ENCODE data around the gene ALK.

ALK gene

GRCh38 chr2:29611261-29611660, 310.1 kb downstream of the ALK start:
- no peak for DNase-seq (ENCODE audit: insufficient read length, low spot score)
- FAIRE-seq, result no peak
- TF ChIP-seq CTCF (IDR thresholded peaks at IDR 0.05; ENCODE audit: insufficient read depth, missing control alignments), result no peak

GRCh38 chr2:29610569-29610968, 310.8 kb downstream of the ALK start:
- no peak for TF ChIP-seq CTCF (IDR thresholded peaks at IDR 0.05; ENCODE audit: insufficient read depth, missing control alignments)
- no peak for DNase-seq (ENCODE audit: insufficient read length, low spot score)
- FAIRE-seq, result no peak

GRCh38 chr2:29607038-29607420, 314.4 kb downstream of the ALK start:
- no peak for FAIRE-seq
- DNase-seq (ENCODE audit: insufficient read length, low spot score), result no peak
- no peak for TF ChIP-seq CTCF (IDR thresholded peaks at IDR 0.05; ENCODE audit: insufficient read depth, missing control alignments)

GRCh38 chr2:29606104-29607037, 315.0 kb downstream of the ALK start:
- FAIRE-seq (no peak), DNase-seq (ENCODE audit: insufficient read length, low spot score) (no peak)

GRCh38 chr2:29603341-29603740, 318.0 kb downstream of the ALK start:
- FAIRE-seq (no peak), DNase-seq (ENCODE audit: insufficient read length, low spot score) (no peak)
- no peak for TF ChIP-seq CTCF (IDR thresholded peaks at IDR 0.05; ENCODE audit: insufficient read depth, missing control alignments)

More at GRCh38 chr2:29606104-29607037, 315.0 kb downstream of the ALK start:
- no peak for TF ChIP-seq CTCF (IDR thresholded peaks at IDR 0.05; ENCODE audit: insufficient read depth, missing control alignments)

- no peak for TF ChIP-seq CTCF (IDR thresholded peaks at IDR 0.05; ENCODE audit: insufficient read depth, missing control alignments)
- FAIRE-seq (no peak), DNase-seq (ENCODE audit: insufficient read length, low spot score) (no peak)
These were observed 319.5 kb downstream of the ALK start for GRCh38 chr2:29601872-29602271.

GRCh38 chr2:29601321-29601720, 320.1 kb downstream of the ALK start:
- FAIRE-seq (no peak), DNase-seq (ENCODE audit: insufficient read length, low spot score) (no peak)
- TF ChIP-seq CTCF (IDR thresholded peaks at IDR 0.05; ENCODE audit: insufficient read depth, missing control alignments), result no peak

Data from D721Med (cell line).